GM21360 (cell line): Measurements from ENCODE around the gene PCDHB14.
"Not testable (repeated sequence)": the region's sequence is repeated elsewhere in the genome, so short reads cannot be mapped to it uniquely, and the experiment has no call there.

ENCODE experiments used
- ATAC-seq: cut with Tn5 transposase; IDR thresholded peaks from one replicate; pipeline ENCODE4 v1.9.1; 2021; ENCODE audit warnings: mild to moderate bottlenecking, moderate library complexity; ENCODE audit not compliant: unreplicated experiment

PCDHB14 gene

GRCh38 chr5:141223112-141223783 lies at the start of gene PCDHB14:
Gene PCDHB14 (plus strand): TSS chr5:141223343. CDS start chr5:141223506, 163 bp downstream.
- no peak for ATAC-seq

DNA sequence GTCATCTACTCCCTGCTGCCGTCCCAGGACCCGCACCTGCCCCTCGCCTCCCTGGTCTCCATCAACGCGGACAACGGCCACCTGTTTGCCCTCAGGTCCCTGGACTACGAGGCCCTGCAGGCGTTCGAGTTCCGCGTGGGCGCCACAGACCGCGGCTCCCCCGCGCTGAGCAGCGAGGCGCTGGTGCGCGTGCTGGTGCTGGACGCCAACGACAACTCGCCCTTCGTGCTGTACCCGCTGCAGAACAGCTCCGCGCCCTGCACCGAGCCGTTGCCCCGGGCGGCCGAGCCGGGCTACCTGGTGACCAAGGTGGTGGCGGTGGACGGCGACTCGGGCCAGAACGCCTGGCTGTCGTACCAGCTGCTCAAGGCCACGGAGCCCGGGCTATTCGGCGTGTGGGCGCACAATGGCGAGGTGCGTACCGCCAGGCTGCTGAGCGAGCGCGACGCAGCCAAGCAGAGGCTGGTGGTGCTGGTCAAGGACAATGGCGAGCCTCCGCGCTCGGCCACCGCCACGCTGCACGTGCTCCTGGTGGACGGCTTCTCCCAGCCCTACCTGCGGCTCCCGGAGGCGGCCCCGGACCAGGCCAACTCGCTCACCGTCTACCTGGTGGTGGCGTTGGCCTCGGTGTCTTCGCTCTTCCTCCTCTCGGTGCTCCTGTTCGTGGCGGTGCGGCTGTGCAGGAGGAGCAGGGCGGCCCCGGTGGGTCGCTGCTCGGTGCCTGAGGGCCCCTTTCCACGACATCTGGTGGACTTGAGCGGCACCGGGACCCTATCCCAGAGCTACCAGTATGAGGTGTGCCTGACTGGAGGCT lies 48.6 kb upstream of the PCDHB14 start:
- ATAC-seq = not testable (repeated sequence)

DNA sequence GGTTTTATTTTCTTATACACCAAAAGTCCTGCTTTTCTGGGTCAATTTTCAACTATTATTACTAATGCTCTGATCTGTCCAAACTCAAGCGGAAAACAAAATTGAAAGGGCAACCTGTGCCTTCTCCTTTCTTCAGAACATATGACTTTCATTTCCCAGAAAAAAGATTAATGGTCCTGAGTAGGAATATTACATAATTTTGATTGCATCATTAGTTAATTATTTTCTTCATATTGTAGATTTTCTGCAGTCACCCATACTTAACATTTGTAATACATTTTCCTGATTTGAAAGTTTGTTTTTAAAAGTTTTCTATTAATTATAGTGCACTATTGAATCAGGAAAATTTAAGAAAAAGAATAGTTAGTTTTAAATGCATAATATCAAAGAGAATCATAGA lies 47.2 kb upstream of the PCDHB14 start:
- ATAC-seq = no peak

DNA sequence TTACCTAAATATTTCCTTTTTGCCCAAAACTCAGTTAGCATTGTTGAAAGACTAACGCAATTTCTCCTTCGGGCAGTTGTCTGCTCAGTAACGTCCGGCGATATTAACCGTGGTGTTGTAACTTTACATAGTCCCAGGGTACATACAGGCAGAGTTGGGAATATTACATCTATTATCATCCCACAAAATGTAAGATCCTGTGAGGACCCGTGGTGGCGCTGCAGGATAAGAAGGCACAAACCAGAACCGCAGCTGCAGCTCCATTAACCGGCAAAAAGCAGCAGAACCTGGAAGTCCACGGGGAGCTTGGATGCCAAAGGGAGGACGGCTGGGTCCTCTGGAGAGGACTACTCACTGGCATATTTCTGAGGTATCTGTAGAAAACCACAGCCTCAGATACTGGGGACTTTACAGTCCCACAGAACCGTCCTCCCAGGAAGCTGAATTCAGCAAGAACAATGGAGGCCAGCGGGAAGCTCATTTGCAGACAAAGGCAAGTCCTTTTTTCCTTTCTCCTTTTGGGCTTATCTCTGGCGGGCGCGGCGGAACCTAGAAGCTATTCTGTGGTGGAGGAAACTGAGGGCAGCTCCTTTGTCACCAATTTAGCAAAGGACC lies 45.5 kb upstream of the PCDHB14 start, which contains the start of gene PCDHB8:
Gene PCDHB8 (plus strand): TSS at position 214 of the 615 bp plus-strand sequence. CDS start 245 bp downstream, at position 459.
- not testable (repeated sequence) for ATAC-seq

- not testable (repeated sequence) for ATAC-seq
These were observed 43.8 kb upstream of the PCDHB14 start for GRCh38 chr5:141179371-141179770.

DNA sequence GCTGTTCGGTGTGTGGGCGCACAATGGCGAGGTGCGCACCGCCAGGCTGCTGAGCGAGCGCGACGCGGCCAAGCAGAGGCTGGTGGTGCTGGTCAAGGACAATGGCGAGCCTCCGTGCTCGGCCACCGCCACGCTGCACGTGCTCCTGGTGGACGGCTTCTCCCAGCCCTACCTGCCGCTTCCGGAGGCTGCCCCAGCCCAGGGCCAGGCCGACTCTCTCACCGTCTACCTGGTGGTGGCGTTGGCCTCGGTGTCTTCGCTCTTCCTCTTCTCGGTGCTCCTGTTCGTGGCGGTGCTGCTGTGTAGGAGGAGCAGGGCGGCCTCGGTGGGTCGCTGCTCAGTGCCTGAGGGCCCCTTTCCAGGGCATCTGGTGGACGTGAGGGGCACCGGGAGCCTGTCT lies 43.3 kb upstream of the PCDHB14 start:
- not testable (repeated sequence) for ATAC-seq

DNA sequence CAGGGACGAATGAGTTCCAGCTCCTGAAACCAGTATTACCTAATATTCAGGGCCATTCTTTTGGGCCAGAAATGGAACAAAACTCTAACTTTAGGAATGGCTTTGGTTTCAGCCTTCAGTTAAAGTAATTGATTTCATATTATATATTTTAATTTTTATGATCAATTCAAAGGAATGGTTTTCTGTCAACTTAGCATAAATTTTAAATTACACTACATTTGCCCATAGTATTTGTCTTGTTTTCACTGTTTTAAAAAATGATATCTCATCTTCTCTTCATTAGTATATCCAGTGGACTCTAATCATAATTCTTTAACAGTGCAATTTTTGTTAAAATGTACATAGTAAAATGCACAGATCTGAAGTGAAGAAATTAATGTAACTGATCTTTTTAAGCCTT lies 42.8 kb upstream of the PCDHB14 start:
- no peak for ATAC-seq

DNA sequence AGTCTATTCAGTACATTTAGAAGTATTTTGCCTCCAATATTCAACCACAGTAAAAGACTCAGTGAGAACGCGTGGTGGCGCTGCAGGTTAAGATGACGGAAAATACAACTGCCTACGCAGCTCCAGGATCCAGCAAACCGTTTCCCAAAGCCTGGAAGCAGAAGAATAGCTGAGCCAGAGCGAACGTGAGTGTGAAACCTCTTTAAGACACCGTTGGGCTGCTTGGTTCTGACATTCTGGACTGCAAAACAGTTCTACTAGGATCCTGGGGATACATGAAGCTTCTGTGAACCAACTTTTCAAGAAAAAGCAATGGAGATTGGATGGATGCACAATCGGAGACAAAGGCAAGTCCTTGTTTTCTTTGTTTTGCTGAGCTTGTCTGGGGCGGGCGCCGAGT lies 40.9 kb upstream of the PCDHB14 start, which contains the start of gene PCDHB16:
Gene PCDHB16 (plus strand): TSS at position 140 of the 400 bp plus-strand sequence. CDS start 173 bp downstream, at position 313.
- no peak for ATAC-seq

DNA sequence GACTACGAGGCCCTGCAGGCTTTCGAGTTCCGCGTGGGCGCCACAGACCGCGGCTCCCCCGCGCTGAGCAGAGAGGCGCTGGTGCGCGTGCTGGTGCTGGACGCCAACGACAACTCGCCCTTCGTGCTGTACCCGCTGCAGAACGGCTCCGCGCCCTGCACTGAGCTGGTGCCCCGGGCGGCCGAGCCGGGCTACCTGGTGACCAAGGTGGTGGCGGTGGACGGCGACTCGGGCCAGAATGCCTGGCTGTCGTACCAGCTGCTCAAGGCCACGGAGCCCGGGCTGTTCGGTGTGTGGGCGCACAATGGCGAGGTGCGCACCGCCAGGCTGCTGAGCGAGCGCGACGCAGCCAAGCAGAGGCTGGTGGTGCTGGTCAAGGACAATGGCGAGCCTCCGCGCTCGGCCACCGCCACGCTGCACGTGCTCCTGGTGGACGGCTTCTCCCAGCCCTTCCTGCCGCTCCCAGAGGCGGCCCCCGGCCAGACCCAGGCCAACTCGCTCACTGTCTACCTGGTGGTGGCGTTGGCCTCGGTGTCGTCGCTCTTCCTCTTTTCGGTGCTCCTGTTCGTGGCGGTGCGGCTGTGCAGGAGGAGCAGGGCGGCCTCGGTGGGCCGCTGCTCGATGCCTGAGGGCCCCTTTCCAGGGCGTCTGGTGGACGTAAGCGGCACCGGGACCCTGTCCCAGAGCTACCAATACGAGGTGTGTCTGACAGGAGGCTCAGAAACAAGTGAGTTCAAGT lies 38.9 kb upstream of the PCDHB14 start:
- ATAC-seq = not testable (repeated sequence)

GRCh38 chr5:141186897-141187512 lies 36.1 kb upstream of the PCDHB14 start, which contains the start of gene PCDHB9:
Gene PCDHB9 (plus strand): TSS chr5:141187161. CDS start chr5:141187319, 158 bp downstream.
- ATAC-seq = no peak

- ATAC-seq = not testable (repeated sequence)
These were observed 34.5 kb upstream of the PCDHB14 start for GRCh38 chr5:141188682-141189081.

DNA sequence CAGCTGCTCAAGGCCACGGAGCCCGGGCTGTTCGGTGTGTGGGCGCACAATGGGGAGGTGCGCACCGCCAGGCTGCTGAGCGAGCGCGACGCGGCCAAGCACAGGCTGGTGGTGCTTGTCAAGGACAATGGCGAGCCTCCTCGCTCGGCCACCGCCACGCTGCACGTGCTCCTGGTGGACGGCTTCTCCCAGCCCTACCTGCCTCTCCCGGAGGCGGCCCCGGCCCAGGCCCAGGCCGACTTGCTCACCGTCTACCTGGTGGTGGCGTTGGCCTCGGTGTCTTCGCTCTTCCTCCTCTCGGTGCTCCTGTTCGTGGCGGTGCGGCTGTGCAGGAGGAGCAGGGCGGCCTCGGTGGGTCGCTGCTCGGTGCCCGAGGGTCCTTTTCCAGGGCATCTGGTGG lies 34.0 kb upstream of the PCDHB14 start:
- not testable (repeated sequence) for ATAC-seq

DNA sequence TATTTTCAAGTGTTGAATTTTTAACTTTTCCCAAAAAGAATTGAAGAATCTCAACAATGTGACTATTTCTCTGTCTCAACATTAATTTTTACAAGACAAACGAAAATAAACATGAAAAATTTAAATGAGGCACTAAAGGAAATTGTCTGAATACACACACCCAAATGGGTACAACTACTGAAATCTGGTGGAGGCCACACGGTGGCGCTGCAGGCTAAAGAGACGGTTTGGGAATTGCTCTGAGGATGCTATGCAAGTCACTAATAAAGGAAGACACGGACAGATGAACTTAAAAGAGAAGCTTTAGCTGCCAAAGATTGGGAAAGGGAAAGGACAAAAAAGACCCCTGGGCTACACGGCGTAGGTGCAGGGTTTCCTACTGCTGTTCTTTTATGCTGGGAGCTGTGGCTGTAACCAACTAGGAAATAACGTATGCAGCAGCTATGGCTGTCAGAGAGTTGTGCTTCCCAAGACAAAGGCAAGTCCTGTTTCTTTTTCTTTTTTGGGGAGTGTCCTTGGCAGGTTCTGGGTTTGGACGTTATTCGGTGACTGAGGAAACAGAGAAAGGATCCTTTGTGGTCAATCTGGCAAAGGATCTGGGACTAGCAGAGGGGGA lies 30.9 kb upstream of the PCDHB14 start, which contains the start of gene PCDHB10:
Gene PCDHB10 (plus strand): TSS at position 244 of the 616 bp plus-strand sequence. CDS start 200 bp downstream, at position 444.
- no peak for ATAC-seq

GRCh38 chr5:141194332-141194731 lies 28.8 kb upstream of the PCDHB14 start:
- ATAC-seq = not testable (repeated sequence)

DNA sequence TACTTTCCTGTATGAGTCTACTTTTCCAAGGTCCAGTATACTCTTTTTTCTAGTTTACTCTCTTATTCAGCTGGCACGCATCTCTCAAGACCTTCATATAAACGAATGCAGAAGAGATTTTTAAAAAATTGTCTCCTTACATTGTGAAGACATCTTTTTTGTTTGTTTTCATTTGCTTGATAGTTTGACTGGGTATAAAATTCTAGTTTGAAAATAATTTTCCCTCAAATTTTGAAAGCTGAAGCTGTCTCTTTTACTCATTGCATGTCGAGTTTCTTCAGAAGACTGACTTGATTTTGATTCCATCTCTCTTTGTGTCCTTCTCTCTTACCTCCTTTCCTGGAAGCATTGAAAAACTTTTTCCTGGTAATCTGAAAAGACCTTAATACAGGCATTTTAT lies 26.8 kb upstream of the PCDHB14 start:
- no peak for ATAC-seq

DNA sequence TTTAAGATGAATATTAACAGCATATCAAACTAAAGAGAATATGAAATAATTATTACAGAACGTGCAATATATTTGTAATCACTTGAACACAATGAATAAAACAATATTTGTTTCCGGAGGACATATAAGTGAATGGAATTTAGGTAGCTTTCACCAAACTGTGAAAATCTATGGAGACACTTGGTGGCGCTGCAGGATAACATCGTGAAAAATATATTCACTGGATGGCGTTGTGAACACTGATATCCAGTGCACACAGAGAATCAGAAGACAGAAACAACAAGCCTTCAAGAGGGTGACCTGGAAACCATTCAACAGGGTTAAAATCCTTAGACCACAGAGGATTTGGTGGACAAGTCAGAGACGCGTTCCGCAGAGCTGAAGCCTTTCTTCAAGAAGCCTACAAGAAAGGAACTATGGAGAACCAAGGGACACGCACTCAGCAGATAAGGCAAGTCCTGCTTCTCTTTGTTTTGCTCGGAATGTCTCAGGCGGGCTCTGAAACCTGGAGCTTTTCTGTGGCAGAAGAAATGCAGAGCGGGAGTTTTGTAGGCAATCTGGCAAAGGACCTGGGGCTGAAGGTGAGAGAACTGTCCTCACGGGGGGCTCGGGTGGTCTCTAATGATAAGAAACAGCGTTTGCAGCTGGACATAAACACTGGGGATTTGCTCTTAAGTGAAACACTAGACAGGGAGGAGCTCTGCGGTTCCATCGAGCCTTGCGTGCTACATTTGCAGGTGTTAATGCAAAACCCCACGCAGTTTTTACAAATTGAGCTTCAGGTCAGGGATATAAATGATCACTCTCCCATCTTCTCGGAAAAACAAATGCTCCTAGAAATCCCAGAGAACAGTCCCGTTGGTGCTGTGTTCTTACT lies 23.5 kb upstream of the PCDHB14 start, which contains the start of gene PCDHB11:
Gene PCDHB11 (plus strand): TSS at position 269 of the 877 bp plus-strand sequence. CDS start 148 bp downstream, at position 417.
- ATAC-seq = no peak

- not testable (repeated sequence) for ATAC-seq
These were observed 22.0 kb upstream of the PCDHB14 start for GRCh38 chr5:141201126-141201525.

- not testable (repeated sequence) for ATAC-seq
These were observed 21.5 kb upstream of the PCDHB14 start for GRCh38 chr5:141201646-141202045.
